ENCODE data around the gene TBC1D17. TPM values are rescaled to one million over a fixed set of nuclear protein-coding genes. Genes with fewer than 3 reads are reported as not detected.

The TBC1D17 gene
- total RNA-seq, 1 donor, result 16.3 TPM

- H3K4me3 ChIP-seq (ENCODE audit: low read depth, low read length), result peak overlapping the region; percentile 46
- TF ChIP-seq CTCF (IDR thresholded peaks at IDR 0.05; ENCODE audit: insufficient read depth, low read length), result no peak
- DNase-seq (ENCODE audit: low read depth), result no peak
Measured at GRCh38 chr19:49932731-49933131, 55.2 kb downstream of the TBC1D17 start.

GRCh38 chr19:49933643-49934042 is 56.1 kb downstream of the TBC1D17 start:
- no peak for TF ChIP-seq CTCF (IDR thresholded peaks at IDR 0.05; ENCODE audit: insufficient read depth, low read length)
- no peak for DNase-seq (ENCODE audit: low read depth)
- peak overlapping the region; percentile 22 for H3K4me3 ChIP-seq (ENCODE audit: low read depth, low read length)

- DNase-seq (ENCODE audit: low read depth), result peak; percentile 27
- H3K4me3 ChIP-seq (ENCODE audit: low read depth, low read length), result no peak overlapping the region
- no peak for TF ChIP-seq CTCF (IDR thresholded peaks at IDR 0.05; ENCODE audit: insufficient read depth, low read length)
Measured at GRCh38 chr19:49936549-49936948, 59.0 kb downstream of the TBC1D17 start.

GRCh38 chr19:49937750-49938381 is 60.4 kb downstream of the TBC1D17 start:
- H3K4me3 ChIP-seq (ENCODE audit: low read depth, low read length), result peak overlapping the region; percentile 5
- TF ChIP-seq CTCF (IDR thresholded peaks at IDR 0.05; ENCODE audit: insufficient read depth, low read length), result peak; percentile 95
- peak; percentile 73 for DNase-seq (ENCODE audit: low read depth)

Small RNA genes lying within 50 kb of the gene (small RNA-seq; reads per million reads assigned to genes)
- gene MIR4749, result not detected

Other genes starting within 250 kb of the TBC1D17 start
- 13.7 and 52.4 TPM in 2 replicates for gene RRAS, start 237.6 kb upstream of the TBC1D17 start, total RNA-seq (ENCODE audit: low replicate concordance)
- gene SCAF1, start 235.5 kb upstream of the TBC1D17 start, total RNA-seq (ENCODE audit: low replicate concordance), result 16.9 and 41.1 TPM in 2 replicates
- 33.3 and 106 TPM in 2 replicates for gene IRF3, start 211.8 kb upstream of the TBC1D17 start, total RNA-seq (ENCODE audit: low replicate concordance)
- gene BCL2L12, start 211.8 kb upstream of the TBC1D17 start, total RNA-seq (ENCODE audit: low replicate concordance), result 3.9 and 6.1 TPM in 2 replicates
- 32.5 and 164 TPM in 2 replicates for gene PRMT1, start 200.4 kb upstream of the TBC1D17 start, total RNA-seq (ENCODE audit: low replicate concordance)
- gene ADM5, start 188.1 kb upstream of the TBC1D17 start, total RNA-seq (ENCODE audit: low replicate concordance), result 0.33 and 0.63 TPM in 2 replicates
- gene CPT1C, start 186.6 kb upstream of the TBC1D17 start, total RNA-seq (ENCODE audit: low replicate concordance), result 23.4 and 39.4 TPM in 2 replicates
- 0.57 and 1.4 TPM in 2 replicates for gene TSKS, start 114.4 kb upstream of the TBC1D17 start, total RNA-seq (ENCODE audit: low replicate concordance)
- 85.6 and 115 TPM in 2 replicates for gene AP2A1, start 110.7 kb upstream of the TBC1D17 start, total RNA-seq (ENCODE audit: low replicate concordance)
- 23.5 and 27.5 TPM in 2 replicates for gene FUZ, start 64.4 kb upstream of the TBC1D17 start, total RNA-seq (ENCODE audit: low replicate concordance)
- 19.4 and 21.7 TPM in 2 replicates for gene MED25, start 59.4 kb upstream of the TBC1D17 start, total RNA-seq (ENCODE audit: low replicate concordance)
- 46.2 and 51.2 TPM in 2 replicates for gene PTOV1, start 26.5 kb upstream of the TBC1D17 start, total RNA-seq (ENCODE audit: low replicate concordance)
- gene PNKP, start 10.1 kb upstream of the TBC1D17 start, total RNA-seq (ENCODE audit: low replicate concordance), result 42.3 and 58.3 TPM in 2 replicates
- gene AKT1S1, start 347 bp upstream of the TBC1D17 start, total RNA-seq (ENCODE audit: low replicate concordance), result 14.4 and 20.6 TPM in 2 replicates
- gene IL4I1, start 19.2 kb downstream of the TBC1D17 start, total RNA-seq (ENCODE audit: low replicate concordance), result 1.1 TPM in 1 of 2 replicates, not detected in the other
- 81.5 and 106 TPM in 2 replicates for gene ATF5, start 51.5 kb downstream of the TBC1D17 start, total RNA-seq (ENCODE audit: low replicate concordance)
- 11.3 and 35.4 TPM in 2 replicates for gene NUP62, start 51.8 kb downstream of the TBC1D17 start, total RNA-seq (ENCODE audit: low replicate concordance)
- gene SIGLEC11, start 83.5 kb downstream of the TBC1D17 start, total RNA-seq (ENCODE audit: low replicate concordance), result not detected in 2 replicates
- 17.3 and 30.6 TPM in 2 replicates for gene VRK3, start 147.7 kb downstream of the TBC1D17 start, total RNA-seq (ENCODE audit: low replicate concordance)
- 11.0 and 14.1 TPM in 2 replicates for gene ZNF473, start 148.3 kb downstream of the TBC1D17 start, total RNA-seq (ENCODE audit: low replicate concordance)

Measured in fibroblast of the aortic adventitia (primary cell).